ENCODE results near the gene PRKCA. TPM values are rescaled to one million over a fixed set of nuclear protein-coding genes. Genes with fewer than 3 reads are reported as not detected.

PRKCA gene
- total and polyA plus RNA-seq, 4 donors: 3.0 to 14.1 (median 5.4) TPM

DNA sequence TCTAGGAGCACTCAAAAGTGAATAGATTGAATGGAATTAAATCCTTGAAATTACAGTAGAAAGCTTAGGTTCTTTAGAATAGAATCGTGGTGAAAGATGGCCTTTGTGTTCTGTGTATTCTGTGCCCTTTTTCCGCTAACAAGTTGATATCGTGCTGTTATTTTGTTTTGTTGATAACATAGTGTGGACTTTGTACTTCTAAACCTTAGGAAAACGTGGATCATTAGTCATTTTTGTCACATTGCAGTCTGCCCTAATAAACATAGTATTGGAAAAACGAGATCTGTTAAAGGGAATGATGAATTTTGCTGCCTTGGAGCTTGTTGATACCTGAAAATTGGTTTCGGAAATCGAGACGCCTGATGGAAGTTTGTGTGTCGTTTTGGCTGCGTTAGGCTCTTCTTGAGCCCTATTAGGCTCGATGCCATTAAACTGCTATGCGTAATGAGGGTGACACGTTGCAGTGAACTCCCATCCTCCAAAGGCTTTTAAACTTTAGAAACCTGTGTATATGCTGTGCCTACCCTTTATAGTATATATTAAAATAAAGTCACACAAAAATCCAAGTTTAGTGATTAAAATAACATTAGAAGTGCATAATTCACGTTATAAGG is 145.7 kb downstream of the PRKCA start (continued):
- TF ChIP-seq RAD21 (IDR thresholded peaks at IDR 0.05) (peak in 1 of 2 donors; percentile 6), RXRA (IDR thresholded peaks at IDR 0.05) (no peak), GABPA (IDR thresholded peaks at IDR 0.05 in 1 of 2, conservative IDR thresholded peaks at IDR 0.05 in 1 of 2) (no peak), FOXA1 (IDR thresholded peaks at IDR 0.05) (no peak), HNF4G (IDR thresholded peaks at IDR 0.05) (peak; percentile 8)

DNA sequence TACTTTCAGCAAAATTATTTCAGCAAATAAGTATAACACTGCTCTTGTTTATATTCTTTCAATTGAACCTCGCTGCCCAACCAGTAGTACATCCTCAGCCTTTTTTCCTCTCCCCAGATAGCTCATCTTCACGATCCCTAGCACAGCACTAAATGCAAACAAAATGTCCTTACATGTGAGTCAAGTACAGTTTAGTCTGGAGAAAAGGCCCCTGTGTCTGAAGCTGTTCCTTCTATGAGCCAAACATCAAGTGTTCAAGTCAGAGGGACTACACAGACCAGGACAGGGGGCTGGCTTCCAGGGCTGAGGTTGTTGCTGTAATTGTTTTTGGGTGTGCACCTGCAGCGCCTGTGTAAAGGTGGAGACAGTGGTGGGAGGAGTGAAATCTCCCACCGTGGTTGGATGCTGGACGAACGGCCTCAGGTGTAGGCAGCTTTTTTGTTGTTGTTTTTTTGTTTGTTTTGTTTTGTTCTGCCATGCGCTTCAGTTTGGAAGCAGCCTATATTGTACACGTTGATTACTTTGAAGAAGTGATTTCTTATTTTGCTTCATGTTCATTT is 147.1 kb downstream of the PRKCA start:
- Histone ChIP-seq H3K9me3 (ENCODE audit: control insufficient read depth in 4 of 4, low read length in 3 of 4) (peaks cover 0 to 2% (median 0%) of the 10 kb centered on the region in 4 donors), H3K4me3 (ENCODE audit: low read depth in 1 of 3, low read length in 3 of 3) (no peak overlapping the region), H3K4me1 (ENCODE audit: control insufficient read depth in 4 of 4, insufficient read depth in 4 of 4, low read length in 3 of 4) (peaks cover 2 to 8% (median 6%) of the 10 kb centered on the region in 4 donors), H3K27ac (ENCODE audit: low read depth in 1 of 2, low read length in 2 of 2) (no peak overlapping the region), H3K9ac (ENCODE audit: low read depth in 1 of 2, low read length in 2 of 2) (no peak overlapping the region), H3K36me3 (ENCODE audit: control insufficient read depth in 4 of 4, insufficient read depth in 3 of 4, low read depth in 1 of 4, low read length in 3 of 4) (no peaks in the 10 kb centered on the region), H3K27me3 (ENCODE audit: control insufficient read depth in 4 of 4, insufficient read depth in 4 of 4, low read length in 3 of 4) (no peaks in the 10 kb centered on the region)
- DNase-seq (ENCODE audit: low spot score): no peak
- TF ChIP-seq NR2F2 (IDR thresholded peaks at IDR 0.05) (no peak), SP1 (IDR thresholded peaks at IDR 0.05) (no peak), EGR1 (IDR thresholded peaks at IDR 0.05; ENCODE audit: low read depth in 2 of 2) (no peak), RXRA (IDR thresholded peaks at IDR 0.05) (no peak), FOXA2 (IDR thresholded peaks at IDR 0.05) (no peak), TAF1 (conservative IDR thresholded peaks at IDR 0.05) (no peak), HNF4G (IDR thresholded peaks at IDR 0.05) (no peak), JUND (IDR thresholded peaks at IDR 0.05) (no peak), GABPA (IDR thresholded peaks at IDR 0.05 in 1 of 2, conservative IDR thresholded peaks at IDR 0.05 in 1 of 2) (no peak), YY1 (IDR thresholded peaks at IDR 0.05) (no peak)
- TF ChIP-seq, protein P1, sequence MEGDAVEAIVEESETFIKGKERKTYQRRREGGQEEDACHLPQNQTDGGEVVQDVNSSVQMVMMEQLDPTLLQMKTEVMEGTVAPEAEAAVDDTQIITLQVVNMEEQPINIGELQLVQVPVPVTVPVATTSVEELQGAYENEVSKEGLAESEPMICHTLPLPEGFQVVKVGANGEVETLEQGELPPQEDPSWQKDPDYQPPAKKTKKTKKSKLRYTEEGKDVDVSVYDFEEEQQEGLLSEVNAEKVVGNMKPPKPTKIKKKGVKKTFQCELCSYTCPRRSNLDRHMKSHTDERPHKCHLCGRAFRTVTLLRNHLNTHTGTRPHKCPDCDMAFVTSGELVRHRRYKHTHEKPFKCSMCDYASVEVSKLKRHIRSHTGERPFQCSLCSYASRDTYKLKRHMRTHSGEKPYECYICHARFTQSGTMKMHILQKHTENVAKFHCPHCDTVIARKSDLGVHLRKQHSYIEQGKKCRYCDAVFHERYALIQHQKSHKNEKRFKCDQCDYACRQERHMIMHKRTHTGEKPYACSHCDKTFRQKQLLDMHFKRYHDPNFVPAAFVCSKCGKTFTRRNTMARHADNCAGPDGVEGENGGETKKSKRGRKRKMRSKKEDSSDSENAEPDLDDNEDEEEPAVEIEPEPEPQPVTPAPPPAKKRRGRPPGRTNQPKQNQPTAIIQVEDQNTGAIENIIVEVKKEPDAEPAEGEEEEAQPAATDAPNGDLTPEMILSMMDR (IDR thresholded peaks at IDR 0.05; ENCODE audit: low read depth, low read length, missing input control): no peak
- TF ChIP-seq, protein P2, sequence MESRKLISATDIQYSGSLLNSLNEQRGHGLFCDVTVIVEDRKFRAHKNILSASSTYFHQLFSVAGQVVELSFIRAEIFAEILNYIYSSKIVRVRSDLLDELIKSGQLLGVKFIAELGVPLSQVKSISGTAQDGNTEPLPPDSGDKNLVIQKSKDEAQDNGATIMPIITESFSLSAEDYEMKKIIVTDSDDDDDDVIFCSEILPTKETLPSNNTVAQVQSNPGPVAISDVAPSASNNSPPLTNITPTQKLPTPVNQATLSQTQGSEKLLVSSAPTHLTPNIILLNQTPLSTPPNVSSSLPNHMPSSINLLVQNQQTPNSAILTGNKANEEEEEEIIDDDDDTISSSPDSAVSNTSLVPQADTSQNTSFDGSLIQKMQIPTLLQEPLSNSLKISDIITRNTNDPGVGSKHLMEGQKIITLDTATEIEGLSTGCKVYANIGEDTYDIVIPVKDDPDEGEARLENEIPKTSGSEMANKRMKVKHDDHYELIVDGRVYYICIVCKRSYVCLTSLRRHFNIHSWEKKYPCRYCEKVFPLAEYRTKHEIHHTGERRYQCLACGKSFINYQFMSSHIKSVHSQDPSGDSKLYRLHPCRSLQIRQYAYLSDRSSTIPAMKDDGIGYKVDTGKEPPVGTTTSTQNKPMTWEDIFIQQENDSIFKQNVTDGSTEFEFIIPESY (IDR thresholded peaks at IDR 0.05): no peak
- TF ChIP-seq, protein P3, sequence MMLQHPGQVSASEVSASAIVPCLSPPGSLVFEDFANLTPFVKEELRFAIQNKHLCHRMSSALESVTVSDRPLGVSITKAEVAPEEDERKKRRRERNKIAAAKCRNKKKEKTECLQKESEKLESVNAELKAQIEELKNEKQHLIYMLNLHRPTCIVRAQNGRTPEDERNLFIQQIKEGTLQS (IDR thresholded peaks at IDR 0.05): no peak
- 79% methylated on average over 8 of the region's 8 CpGs for WGBS

DNA sequence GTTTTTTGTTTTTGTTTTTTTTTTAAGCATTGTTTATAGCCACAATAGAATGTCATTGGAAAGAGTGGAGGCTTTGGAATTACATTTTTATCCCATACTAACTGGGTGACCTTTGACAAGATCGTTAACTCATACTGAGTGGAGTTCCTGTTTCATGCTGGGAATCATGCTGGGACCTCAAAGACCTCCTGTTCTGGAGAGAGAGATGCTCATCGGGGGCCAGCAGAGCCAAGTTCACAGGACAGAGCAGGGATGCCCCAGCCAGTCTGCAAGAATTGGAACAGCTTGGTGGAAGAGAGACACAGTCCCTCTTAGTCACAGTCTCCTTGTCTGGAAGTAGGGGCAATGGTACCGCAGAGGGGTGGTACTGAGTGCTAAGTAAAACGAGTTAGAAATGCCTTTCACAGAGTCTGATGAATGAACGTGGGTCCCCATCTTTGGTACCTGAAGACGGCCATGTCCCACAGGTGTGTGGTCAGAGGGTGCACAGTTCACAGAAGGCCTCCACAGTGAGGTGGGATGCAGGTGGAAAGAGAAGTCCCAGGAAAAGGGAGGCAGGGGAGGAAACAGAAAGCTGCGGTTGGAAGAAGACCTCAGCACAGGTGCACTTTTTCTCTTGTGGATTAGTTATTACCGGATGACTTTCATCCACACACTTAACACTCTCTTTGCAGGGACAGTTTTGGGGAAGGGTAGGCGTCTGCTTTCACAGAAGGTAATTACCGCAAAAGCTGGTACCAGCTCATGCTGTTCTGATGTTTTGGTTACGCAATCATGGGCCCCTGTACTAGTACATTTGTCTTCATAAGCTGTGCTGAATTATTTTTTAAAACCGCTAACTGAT is 147.8 kb downstream of the PRKCA start:
- Histone ChIP-seq H3K27me3 (ENCODE audit: control insufficient read depth in 4 of 4, insufficient read depth in 4 of 4, low read length in 3 of 4) (no peaks in the 10 kb centered on the region), H3K36me3 (ENCODE audit: control insufficient read depth in 4 of 4, insufficient read depth in 3 of 4, low read depth in 1 of 4, low read length in 3 of 4) (no peaks in the 10 kb centered on the region), H3K27ac (ENCODE audit: low read depth in 1 of 2, low read length in 2 of 2) (no peak overlapping the region), H3K4me1 (ENCODE audit: control insufficient read depth in 4 of 4, insufficient read depth in 4 of 4, low read length in 3 of 4) (peaks cover 2 to 8% (median 6%) of the 10 kb centered on the region in 4 donors), H3K9ac (ENCODE audit: low read depth in 1 of 2, low read length in 2 of 2) (no peak overlapping the region), H3K9me3 (ENCODE audit: control insufficient read depth in 4 of 4, low read length in 3 of 4) (peaks cover 0 to under 1% (median 0%) of the 10 kb centered on the region in 4 donors), H3K4me3 (ENCODE audit: low read depth in 1 of 3, low read length in 3 of 3) (no peak overlapping the region)
- TF ChIP-seq, protein P1 (IDR thresholded peaks at IDR 0.05; ENCODE audit: low read depth, low read length, missing input control): no peak
- no peak for TF ChIP-seq HNF4G (IDR thresholded peaks at IDR 0.05)
- no peak for TF ChIP-seq EGR1 (IDR thresholded peaks at IDR 0.05; ENCODE audit: low read depth in 2 of 2)
- no peak for TF ChIP-seq NR2F2 (IDR thresholded peaks at IDR 0.05)
- no peak for TF ChIP-seq GABPA (IDR thresholded peaks at IDR 0.05 in 1 of 2, conservative IDR thresholded peaks at IDR 0.05 in 1 of 2)
- TF ChIP-seq, protein P4, sequence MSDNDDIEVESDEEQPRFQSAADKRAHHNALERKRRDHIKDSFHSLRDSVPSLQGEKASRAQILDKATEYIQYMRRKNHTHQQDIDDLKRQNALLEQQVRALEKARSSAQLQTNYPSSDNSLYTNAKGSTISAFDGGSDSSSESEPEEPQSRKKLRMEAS (IDR thresholded peaks at IDR 0.05): no peak
- TF ChIP-seq, protein P5, sequence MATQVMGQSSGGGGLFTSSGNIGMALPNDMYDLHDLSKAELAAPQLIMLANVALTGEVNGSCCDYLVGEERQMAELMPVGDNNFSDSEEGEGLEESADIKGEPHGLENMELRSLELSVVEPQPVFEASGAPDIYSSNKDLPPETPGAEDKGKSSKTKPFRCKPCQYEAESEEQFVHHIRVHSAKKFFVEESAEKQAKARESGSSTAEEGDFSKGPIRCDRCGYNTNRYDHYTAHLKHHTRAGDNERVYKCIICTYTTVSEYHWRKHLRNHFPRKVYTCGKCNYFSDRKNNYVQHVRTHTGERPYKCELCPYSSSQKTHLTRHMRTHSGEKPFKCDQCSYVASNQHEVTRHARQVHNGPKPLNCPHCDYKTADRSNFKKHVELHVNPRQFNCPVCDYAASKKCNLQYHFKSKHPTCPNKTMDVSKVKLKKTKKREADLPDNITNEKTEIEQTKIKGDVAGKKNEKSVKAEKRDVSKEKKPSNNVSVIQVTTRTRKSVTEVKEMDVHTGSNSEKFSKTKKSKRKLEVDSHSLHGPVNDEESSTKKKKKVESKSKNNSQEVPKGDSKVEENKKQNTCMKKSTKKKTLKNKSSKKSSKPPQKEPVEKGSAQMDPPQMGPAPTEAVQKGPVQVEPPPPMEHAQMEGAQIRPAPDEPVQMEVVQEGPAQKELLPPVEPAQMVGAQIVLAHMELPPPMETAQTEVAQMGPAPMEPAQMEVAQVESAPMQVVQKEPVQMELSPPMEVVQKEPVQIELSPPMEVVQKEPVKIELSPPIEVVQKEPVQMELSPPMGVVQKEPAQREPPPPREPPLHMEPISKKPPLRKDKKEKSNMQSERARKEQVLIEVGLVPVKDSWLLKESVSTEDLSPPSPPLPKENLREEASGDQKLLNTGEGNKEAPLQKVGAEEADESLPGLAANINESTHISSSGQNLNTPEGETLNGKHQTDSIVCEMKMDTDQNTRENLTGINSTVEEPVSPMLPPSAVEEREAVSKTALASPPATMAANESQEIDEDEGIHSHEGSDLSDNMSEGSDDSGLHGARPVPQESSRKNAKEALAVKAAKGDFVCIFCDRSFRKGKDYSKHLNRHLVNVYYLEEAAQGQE (IDR thresholded peaks at IDR 0.05): no peak
- DNase-seq (ENCODE audit: low spot score): no peak
- 81% methylated on average over 12 of the region's 12 CpGs for WGBS

Data from liver (tissue), 9 donors.